SK-N-MC (cell line): ENCODE measurements around the gene ISM2.

Source experiments
- EZH2 ChIP-seq: fragments of 200-600 bp; sonication (generic); IDR thresholded peaks from one replicate; pipeline ENCODE4 v1.6.1; 2017; ENCODE audit warnings: antibody characterized with exemption
- FOXP2 ChIP-seq: optimal IDR thresholded peaks from 2 replicates; pipeline ENCODE3; 2011; ENCODE audit warnings: mild to moderate bottlenecking, moderate library complexity; ENCODE audit not compliant: insufficient read depth; ENCODE audit errors: extremely low read length, control extremely low read depth
- POLR2AphosphoS5 ChIP-seq: IDR thresholded peaks from 2 replicates; pipeline ENCODE4 v1.6.1; 2012; ENCODE audit warnings: mild to moderate bottlenecking, low read depth, low read length, borderline replicate concordance

- TF ChIP-seq EZH2 (no peak), POLR2AphosphoS5 (no peak), FOXP2 (no peak)
Observed at GRCh38 chr14:77495334-77495733, 3.3 kb downstream of the ISM2 start.
